Measurements from ENCODE around the gene SERPINA5. TPM values are rescaled to one million over a fixed set of nuclear protein-coding genes. Genes with fewer than 3 reads are reported as not detected.

The SERPINA5 gene
- total and polyA plus RNA-seq, 2 donors (not counting 1 experiment from before 2014, with no cell fraction given): not detected

GRCh38 chr14:94617366-94617941, 36.2 kb downstream of the SERPINA5 start:
- no peak for ATAC-seq (ENCODE audit: low read depth)
- no peaks in the 10 kb centered on the region for H4K20me1 ChIP-seq (ENCODE audit: control insufficient read depth, insufficient read depth, low read length, poor library complexity, severe bottlenecking)
- Mint-ChIP-seq H3K4me1 (no peaks in the 10 kb centered on the region), H3K27ac (no peak overlapping the region), H3K4me3 (no peak overlapping the region), H3K27me3 (peaks cover 7% of the 10 kb centered on the region), H3K9me3 (ENCODE audit: insufficient read depth) (peaks cover 5% of the 10 kb centered on the region)
- no peak overlapping the region for H3K9ac ChIP-seq (ENCODE audit: low read length)
- H3K4me2 ChIP-seq (replicated peaks; ENCODE audit: low read depth, low read length, poor library complexity, severe bottlenecking): no peak overlapping the region
- ChIA-PET POLR2A (no interaction called here), CTCF (no interaction called here)
- intact Hi-C loops (cut with micrococcal nuclease): no loop called here
- TF ChIP-seq CTCF (IDR thresholded peaks at IDR 0.05) (no peak), EZH2 (IDR thresholded peaks at IDR 0.05; ENCODE audit: borderline replicate concordance, insufficient read depth, low read depth, low read length, poor library complexity, severe bottlenecking) (no peak)
- WGBS (ENCODE audit: insufficient coverage): no CpG with 5 or more reads among the region's 5 CpGs
- DNase-seq: no peak
- no peak overlapping the region for H3K27ac ChIP-seq (ENCODE audit: low read length in 2 of 2)
- no peak overlapping the region for H2AFZ ChIP-seq (ENCODE audit: insufficient read depth, low read depth, low read length, poor library complexity, severe bottlenecking)
- H3K4me3 ChIP-seq (ENCODE audit: control extremely low read depth in 1 of 5, extremely low read depth in 1 of 5, insufficient read depth in 1 of 5, low read depth in 2 of 5, low read length in 4 of 5): no peak overlapping the region
- H3K79me2 ChIP-seq (ENCODE audit: control insufficient read depth, insufficient read depth, low read length): no peaks in the 10 kb centered on the region
- no peaks in the 10 kb centered on the region for H3K4me1 ChIP-seq (ENCODE audit: control insufficient read depth in 2 of 2, insufficient read depth in 2 of 2, low read length in 2 of 2)
- no peaks in the 10 kb centered on the region for H3K27me3 ChIP-seq (replicated peaks in 1 of 4; ENCODE audit: control extremely low read depth in 1 of 4, control insufficient read depth in 3 of 4, insufficient read depth in 4 of 4, low read length in 3 of 4)
- H3K36me3 ChIP-seq (replicated peaks in 1 of 2; ENCODE audit: control extremely low read depth in 1 of 2, control insufficient read depth in 1 of 2, extremely low read depth in 1 of 2, insufficient read depth in 2 of 2, low read length in 1 of 2): no peaks in the 10 kb centered on the region
- H3K9me3 ChIP-seq (ENCODE audit: control extremely low read depth in 1 of 3, control insufficient read depth in 2 of 3, insufficient read depth in 1 of 3, low read length in 2 of 3): peaks cover 0 to 35% (median 17%) of the 10 kb centered on the region in 3 donors

- TF ChIP-seq EZH2 (IDR thresholded peaks at IDR 0.05; ENCODE audit: borderline replicate concordance, insufficient read depth, low read depth, low read length, poor library complexity, severe bottlenecking): no peak
- TF ChIP-seq CTCF (IDR thresholded peaks at IDR 0.05): no peak
- H3K4me1 Mint-ChIP-seq: no peaks in the 10 kb centered on the region
- Histone ChIP-seq H3K4me3 (ENCODE audit: control extremely low read depth in 1 of 5, extremely low read depth in 1 of 5, insufficient read depth in 1 of 5, low read depth in 2 of 5, low read length in 4 of 5) (no peak overlapping the region), H3K36me3 (replicated peaks in 1 of 2; ENCODE audit: control extremely low read depth in 1 of 2, control insufficient read depth in 1 of 2, extremely low read depth in 1 of 2, insufficient read depth in 2 of 2, low read length in 1 of 2) (no peaks in the 10 kb centered on the region), H3K4me2 (replicated peaks; ENCODE audit: low read depth, low read length, poor library complexity, severe bottlenecking) (no peak overlapping the region), H3K79me2 (ENCODE audit: control insufficient read depth, insufficient read depth, low read length) (no peaks in the 10 kb centered on the region), H3K4me1 (ENCODE audit: control insufficient read depth in 2 of 2, insufficient read depth in 2 of 2, low read length in 2 of 2) (no peaks in the 10 kb centered on the region), H4K20me1 (ENCODE audit: control insufficient read depth, insufficient read depth, low read length, poor library complexity, severe bottlenecking) (no peaks in the 10 kb centered on the region), H3K9me3 (ENCODE audit: control extremely low read depth in 1 of 3, control insufficient read depth in 2 of 3, insufficient read depth in 1 of 3, low read length in 2 of 3) (peaks cover 0 to 35% (median 17%) of the 10 kb centered on the region in 3 donors), H2AFZ (ENCODE audit: insufficient read depth, low read depth, low read length, poor library complexity, severe bottlenecking) (no peak overlapping the region), H3K27ac (ENCODE audit: low read length in 2 of 2) (no peak overlapping the region), H3K27me3 (replicated peaks in 1 of 4; ENCODE audit: control extremely low read depth in 1 of 4, control insufficient read depth in 3 of 4, insufficient read depth in 4 of 4, low read length in 3 of 4) (no peaks in the 10 kb centered on the region), H3K9ac (ENCODE audit: low read length) (no peak overlapping the region)
- 100% methylated on average over 1 of the region's 3 CpGs for WGBS (ENCODE audit: insufficient coverage)
- peaks cover 7% of the 10 kb centered on the region for H3K27me3 Mint-ChIP-seq
- intact Hi-C loops (cut with micrococcal nuclease): no loop called here
- peaks cover 5% of the 10 kb centered on the region for H3K9me3 Mint-ChIP-seq (ENCODE audit: insufficient read depth)
- no peak overlapping the region for H3K4me3 Mint-ChIP-seq
- DNase-seq (no peak), ATAC-seq (ENCODE audit: low read depth) (no peak)
- ChIA-PET POLR2A (no interaction called here), CTCF (no interaction called here)
- H3K27ac Mint-ChIP-seq: no peak overlapping the region
Observed at GRCh38 chr14:94617988-94618822, 37.0 kb downstream of the SERPINA5 start.
